IPS-NIHi11 (cell line): ENCODE measurements around the gene GRK5.

Source experiments
- DNase-seq: peaks from one replicate; pipeline ENCODE4 v3.0.0; 2012; ENCODE audit warnings: mixed read lengths, low spot score

Gene GRK5

DNA sequence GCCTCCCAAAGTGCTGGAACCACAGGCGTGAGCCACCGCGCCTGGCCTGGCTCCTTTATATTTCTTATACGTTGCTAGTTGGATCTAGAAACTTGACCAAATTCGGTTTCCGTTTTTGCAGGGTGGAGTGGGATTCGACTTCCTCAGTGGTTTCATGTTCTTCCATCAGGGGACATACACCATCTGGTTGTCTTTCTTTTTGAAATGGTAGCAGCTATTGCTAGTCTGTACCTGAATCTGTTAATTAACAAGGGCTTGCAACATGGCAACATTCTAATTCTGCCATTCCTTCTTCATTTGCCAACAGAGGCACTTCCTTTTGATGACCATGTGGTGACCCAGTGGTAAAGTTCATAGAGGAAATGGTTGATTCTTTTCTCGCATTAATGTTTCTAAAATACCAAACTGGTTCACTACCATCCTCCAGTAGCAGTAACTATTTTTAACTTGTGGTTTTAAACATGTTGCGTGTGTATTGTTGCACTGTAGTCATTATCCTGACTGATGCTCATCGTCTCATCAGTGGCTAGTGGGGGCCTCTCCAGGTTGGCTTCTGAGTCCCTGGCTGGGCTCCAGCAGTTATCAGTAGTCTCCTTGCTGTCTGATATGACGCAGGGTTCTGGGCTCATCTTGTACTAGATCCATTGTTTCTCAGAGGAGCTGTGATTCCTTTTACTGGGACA lies 175.9 kb downstream of the GRK5 start:
- no peak for DNase-seq

DNA sequence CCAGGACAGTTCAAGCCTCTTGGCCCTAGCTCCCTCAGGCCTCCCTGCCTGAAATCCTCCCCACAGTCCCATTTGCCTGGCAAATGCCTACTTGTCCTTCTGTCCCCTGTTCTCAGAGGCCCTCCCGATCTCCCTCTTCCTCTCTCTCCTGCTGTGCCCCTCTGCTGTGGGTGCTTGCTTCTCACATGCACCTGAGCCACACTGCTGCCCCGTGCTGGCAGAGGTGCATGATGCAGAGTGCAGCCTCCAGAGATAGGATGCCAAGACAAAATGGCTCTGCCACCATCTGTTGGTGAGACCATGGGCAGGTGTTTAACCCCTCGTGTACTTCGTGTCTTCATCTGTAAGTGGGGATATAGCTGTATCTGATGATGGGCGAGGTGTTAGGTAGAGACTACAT lies 176.8 kb downstream of the GRK5 start:
- DNase-seq, result no peak

DNA sequence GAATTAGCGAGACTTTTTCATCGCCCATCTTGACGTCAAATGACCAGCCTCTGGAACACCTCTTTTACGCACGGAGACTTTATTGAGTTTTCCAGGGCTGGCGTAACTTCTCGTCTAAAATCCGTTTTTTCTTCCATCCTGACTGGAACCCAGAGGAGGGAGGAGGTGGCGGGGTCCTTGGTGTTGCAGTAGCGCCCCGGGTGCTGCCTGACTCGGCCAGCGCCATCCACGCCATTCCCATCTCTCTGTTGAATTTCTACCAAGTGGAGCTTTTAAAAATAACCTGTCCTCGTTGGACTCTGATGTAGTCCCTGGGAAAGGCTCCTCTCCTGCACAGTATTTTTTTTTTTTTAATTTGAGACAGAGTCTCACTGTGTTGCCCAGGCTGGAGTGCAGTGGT lies 179.3 kb downstream of the GRK5 start:
- no peak for DNase-seq

DNA sequence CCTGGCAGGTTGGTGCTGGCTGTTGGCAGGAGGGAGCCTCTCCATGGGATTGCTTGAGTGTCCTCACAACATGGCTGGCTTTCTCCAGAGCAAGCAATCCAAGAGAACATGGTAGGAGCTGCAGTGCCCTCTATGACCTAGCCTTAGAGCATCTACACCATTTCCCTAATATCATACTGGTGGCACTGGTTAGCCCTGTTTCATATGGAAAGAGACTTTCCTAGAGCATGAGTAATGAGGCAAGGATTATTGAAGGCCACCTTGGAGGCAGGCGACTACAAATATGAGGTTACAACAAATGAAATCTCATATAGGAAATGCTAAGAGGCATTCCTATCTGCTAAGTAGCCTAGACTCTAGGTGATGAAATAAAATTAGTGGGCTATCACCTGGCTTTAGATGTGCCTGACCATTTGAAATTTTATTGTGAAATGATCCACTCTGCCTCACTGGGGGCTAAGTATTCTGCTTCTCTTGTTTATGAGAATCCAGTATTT lies 181.5 kb downstream of the GRK5 start:
- DNase-seq, result no peak

DNA sequence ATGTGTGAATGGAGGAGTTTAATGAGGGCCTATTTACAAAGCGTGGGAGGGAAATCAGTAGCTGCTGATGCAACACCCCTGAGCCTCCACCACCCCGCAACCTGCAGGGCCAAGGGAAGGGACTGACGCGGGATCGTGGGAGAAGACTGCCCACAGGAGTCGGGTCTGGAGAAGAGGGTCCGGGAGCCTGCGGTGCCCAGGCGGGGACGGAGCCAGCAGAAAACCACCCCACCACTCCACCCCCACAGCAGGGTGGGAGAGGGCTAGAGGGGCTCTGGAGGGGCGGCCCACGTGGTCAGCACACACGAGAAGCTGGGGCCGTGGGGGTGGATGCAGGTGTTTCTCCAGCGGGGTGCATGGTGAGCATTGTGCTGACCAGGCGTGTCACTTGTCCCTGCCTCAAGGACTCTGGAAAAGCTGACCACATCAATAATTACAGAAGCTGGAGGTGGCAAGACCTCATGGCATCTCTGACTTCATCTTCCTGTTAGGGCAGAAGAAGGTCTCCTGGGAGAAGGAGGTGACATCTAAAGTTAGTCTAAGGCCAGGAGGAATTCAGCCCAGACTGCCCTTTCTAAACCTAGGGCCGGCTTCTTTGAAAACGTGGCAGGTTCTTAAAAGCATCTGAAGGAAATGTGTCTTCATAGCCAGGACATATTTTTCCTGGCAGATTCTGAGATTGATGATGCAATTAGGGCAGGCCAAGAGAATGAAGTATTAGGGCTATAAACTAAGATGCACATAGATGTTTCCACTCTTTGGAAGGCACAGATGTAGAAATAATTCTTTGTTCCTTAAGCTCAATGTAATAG lies 184.3 kb downstream of the GRK5 start:
- no peak for DNase-seq

DNA sequence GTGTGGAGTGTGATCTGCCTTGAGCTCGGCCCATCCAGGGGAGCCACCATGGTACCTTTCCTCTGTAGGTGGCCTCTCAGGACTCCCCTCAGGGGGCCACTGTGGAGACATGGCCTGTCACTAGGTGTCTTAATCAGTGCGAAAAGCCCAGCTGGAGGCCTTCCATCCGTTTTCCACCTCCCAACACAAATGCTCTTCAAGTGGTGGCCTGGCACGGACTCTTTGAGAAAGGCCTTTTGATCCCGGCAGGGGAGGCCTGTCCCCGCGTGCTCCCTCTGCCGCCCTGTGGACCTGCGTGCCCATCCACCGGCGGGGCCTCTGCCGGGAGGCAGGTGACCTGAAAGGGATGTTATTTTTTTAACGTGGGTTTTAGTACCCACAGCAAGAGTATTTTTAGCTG lies 185.6 kb downstream of the GRK5 start:
- DNase-seq, result no peak

DNA sequence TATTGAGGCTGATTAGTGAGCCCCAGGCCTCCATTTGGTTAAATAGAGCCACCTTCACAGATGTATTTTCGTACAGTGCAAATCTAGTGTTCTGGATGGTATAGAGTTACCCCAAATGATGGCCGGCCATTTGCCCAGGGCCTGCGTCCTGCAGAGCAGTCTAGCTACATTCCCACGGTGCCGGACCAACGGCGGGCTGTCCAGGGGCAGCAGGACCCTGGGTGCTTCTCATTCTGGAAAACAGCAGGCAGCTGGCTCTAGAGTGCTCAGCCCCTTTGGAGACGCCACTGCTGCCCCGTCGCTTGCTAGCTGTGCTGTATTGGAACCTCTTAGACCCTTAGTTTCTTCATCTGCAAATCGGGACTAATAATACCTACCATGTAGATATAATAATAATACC lies 186.1 kb downstream of the GRK5 start:
- DNase-seq, result no peak

DNA sequence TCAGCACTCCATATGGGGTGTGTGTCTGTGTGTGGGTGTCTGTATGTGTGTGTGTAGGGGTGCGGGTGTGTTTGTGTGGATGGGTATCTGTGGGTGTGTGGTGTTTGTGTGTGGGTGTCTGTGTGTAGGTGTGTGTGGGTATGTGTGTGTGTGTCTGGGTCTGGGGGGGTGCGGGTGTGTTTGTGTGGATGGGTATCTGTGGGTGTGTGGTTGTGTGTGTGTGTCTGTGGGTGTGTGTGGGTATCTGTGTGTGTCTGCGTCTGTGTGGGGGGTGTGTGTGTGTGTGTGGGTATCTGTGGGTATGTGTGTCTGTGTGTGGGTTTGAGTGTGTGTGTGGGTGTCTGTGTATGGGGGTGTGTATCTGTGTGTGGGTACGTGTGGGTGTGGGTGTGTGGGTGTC lies 186.5 kb downstream of the GRK5 start:
- no peak for DNase-seq

DNA sequence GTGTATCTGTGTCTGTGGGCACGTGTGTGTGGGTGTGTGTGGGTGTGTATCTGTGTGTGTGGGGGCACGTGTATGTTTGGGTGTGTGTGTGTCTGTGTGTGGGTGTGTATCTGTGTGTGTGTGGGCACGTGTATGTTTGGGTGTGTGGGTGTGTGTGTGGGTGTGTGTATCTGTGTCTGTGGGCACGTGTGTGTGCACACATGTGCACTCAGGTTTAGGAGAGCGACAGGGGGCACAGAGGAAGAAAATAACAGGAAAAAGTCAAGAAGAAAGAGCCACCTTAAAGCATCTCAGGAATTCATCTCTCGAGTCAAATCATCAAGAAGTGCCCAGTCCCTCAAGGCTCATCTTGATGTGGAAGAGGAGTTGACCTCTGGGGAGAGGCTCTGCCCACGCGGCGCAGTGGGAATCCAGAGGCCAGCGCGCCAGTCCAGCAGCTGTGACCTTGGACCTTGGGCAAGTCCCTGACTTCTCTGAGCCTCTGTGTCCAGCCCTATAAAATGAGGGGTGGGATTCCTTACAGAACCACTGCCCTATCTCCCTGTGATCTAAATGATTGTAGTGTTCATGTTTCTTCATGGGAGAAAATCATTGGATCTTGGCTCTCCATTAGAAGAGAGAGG lies 187.4 kb downstream of the GRK5 start:
- DNase-seq, result no peak

DNA sequence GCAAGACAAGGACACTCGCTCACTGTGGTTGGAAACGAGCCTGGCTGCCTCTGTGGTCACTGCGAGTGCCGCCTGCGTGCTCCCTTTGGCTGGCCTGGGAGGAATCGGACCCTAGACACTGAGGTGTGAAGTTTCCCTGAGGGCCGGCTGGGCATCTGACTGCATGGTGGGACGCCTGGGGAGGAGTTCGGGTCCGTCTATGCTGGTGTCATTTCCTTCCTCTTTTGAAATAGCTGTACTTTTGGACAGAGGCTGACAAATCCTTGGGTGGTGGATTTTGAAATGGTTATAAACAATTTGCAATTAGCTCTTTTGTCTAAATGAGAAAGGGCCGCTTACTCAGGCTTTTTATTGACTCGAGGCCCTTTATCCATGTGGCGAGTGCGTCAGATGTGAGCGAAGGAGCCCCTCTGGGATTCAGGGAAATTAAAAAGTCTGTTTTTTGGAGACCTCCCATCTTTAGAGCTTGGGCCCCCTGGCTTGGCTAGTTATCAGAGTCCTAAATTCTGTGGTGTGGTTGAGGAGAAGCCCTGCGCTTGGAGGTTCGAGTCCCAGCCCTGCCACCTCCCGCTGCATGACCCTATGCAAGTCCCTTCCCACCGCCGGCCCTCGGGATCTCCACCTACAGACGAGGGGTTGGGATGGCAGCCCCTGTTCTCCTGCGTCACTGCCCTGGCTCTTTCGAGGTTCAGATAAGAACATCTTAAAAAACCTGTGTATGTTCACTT lies 188.1 kb downstream of the GRK5 start:
- peak; percentile 50 for DNase-seq

DNA sequence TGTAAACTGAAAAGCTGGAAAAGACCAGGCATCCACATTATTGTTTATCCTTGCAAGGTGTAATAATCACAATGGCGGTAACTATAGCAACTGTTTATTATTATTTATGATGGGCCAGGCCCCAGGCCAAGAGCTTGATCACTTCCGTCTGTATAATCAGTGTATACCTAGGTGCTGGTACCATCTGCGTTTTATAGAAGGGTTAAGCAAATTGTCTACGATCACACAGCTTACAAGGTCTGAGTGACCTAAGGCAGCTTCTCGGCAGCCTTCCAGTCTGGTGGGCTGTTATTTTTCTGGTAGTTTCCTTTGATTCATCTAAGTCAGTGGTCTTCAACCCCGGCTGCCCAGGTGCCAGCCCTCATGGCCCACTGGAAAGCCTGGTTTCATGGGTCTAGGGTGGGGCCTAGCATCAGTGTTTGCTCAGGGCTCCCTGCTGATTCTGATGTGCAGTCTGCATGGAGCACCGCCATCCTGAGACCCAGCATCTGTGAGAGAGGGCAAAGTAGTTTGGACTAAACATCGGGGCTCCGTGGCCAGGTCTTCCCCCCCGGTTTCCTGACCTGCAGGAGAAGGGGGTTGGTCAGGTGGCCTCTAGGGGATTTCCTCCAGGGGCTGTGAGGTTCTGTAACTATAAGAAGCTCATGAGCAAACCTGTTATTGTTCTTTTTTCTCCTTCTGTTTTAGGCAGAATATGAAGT lies 188.8 kb downstream of the GRK5 start:
- DNase-seq, result no peak

DNA sequence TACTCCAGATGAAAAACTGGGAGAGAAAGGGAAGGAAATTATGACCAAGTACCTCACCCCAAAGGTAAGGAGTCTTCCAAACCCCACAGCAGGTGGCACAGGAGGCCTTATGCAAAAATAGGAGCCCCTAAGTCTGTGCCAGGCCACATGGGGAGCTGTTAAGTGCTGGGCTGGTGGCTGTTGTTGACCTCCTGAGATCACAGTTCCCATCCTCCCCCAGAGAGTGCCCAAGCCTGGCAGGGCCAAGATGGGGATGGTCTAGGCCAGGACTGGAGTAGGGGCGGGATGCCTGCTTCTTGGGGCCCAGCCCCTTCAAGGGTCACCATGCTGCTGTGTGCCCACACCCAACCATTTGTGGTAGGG lies 189.3 kb downstream of the GRK5 start:
- no peak for DNase-seq

DNA sequence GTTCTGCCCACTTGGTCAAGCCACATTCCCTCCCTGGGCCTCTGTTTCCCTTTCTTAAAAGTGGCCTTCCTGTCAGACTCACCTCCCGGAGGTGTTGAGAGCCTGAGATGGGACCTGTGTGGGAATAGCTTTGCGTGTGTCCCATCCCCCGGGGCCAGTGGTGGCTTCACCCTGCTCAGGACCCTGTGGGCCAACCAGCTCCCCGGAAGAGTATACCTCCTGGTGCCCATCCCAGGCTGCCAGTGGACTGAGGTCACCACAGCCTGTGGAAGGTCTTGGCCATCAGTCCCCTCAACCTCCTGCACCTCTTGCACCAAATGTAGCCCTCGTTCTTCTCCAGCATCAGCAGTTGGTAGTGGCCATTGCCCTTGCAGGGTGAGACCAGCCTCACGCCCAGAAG lies 190.0 kb downstream of the GRK5 start:
- no peak for DNase-seq

DNA sequence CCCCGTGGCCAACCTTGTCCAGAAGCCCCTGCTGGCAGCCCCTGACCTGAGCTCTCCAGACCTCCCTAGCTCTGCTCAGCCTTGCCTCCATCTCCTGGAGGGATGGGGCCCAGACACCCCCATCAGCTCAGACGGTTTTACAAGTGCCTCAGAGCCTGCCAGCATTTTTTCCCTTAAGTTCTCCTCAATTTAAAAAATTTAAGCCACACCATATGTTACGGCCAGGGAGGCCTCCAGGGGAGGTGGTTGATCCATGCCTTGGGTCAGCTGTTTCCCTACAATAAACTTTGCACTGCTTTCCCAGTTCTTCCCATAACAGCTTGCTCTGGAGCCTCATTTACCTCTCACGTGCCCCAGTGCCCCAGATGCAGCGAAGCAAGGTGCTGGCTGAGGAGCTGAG lies 191.6 kb downstream of the GRK5 start:
- DNase-seq, result no peak

DNA sequence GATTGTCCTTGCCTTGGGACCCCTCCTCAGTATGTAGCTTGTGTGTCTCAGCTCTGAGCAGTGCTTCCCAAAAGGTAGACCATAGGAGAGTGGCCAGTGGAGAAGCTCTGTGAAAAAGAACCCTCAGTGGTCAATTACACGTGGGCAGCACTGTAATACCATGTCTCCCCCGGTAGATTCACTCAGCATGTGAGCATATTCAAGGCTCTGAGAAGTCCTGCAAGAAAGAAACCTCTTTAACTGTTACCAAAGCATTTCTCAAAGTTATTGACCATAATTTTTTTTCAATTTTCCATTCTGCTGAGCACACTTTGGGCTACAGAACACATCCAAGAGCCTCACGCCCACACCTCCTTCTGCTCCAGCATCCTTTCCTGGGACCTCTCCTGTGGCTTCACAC lies 192.1 kb downstream of the GRK5 start:
- no peak for DNase-seq

DNA sequence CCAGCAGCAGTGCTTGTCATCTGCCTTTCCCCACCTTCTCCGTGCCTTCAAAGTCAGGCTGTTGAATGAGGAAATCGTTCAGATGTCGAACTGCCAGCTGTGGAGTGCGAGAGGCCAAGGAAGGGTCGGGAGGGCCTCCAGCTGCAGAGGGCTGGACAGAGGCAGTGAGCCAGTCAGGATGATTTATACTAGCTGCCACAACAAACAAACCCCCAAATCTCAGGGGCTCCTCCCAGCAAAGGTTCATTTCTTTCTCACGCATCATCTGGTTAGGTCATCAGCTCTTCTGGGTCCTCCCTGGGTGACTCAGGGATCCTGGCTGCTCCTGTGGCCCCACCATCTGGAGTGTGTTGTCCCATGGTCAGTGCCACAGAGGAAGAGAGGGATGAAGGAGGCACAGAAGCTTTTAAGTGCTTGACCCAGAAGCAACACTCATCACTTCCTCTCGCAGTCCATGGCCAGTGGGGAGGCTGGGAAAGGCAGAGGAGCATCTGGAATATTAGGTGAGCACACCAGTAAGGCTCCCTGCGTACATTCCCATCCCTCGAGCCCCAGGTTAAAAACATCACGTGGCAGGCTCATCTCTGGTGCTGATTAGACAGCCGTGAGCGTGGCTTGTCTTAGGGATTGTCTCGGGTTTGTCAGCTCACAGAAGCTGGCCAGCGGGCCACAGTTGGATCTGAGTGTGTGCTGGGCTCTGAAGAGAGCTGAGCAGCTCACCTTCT lies 194.5 kb downstream of the GRK5 start:
- DNase-seq, result no peak

DNA sequence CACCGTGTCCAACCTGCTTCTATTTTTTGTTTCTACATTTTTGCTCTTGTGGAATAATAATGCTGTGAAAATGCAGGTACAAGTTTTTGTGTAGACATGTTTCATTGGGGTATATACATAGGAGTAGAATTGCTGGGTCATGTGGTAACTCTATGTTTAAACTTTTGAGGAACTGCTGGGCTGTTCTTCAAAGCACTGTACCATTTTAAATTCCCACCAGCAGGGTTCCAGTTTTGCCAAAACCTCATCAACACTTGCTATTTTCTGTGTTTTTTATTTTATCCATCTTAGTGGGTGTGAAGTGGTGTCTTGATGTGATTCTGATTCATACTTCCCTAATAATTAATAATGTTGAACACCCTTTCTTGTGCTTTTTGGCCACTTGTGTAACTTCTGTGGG lies 196.6 kb downstream of the GRK5 start:
- no peak for DNase-seq

DNA sequence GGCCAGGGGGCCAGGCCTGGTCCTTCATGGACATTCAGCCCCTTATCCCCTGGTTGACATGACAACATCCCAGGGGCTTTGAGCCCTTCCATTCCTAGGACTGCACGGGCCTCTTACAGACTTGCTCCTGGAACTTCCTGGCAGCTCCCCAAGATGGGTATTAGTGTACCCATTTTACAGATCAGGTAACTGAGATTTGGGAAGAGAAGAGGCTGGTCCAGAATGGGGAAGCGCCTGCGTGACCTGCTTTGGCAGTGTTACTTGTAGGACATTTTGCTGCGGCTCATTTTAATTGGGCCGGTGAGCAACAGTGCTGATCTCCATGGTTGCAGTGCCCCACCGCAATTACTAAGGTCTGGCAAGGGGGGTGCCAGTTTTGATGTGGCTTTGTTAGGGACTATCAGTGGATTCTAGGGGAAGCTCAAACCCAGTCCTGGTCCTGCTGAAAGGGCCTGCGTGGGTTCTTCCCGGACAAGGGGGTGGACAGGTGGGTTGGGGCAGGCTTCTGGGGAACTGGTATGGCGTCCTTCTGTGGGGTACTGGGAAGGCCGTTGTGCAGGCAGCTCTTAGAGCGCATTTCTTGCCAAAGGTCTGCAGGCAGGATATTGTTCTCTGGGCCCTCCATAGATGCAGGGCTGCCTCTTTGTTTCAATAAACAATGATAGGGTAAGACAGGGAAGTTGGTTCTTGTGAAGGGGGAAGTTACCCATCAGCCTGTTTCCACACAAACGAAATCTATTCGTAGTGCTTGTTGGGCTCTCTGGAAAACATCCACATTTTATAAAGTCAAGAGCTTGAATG lies 197.5 kb downstream of the GRK5 start:
- DNase-seq, result no peak

DNA sequence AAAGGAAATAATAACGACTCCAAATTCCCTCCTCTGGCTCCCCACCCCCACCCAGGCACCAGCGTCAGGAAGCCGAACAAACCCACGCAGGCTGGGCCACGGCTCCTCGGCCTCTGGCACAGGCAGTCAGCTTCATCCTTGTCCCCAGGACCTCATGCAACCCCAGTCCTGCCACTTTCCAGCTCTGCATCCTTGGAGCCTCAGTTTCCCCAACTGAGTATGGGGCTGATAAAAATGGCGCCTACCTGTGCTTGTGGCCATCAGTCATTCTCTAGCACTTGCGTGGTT lies 198.1 kb downstream of the GRK5 start:
- no peak for DNase-seq

DNA sequence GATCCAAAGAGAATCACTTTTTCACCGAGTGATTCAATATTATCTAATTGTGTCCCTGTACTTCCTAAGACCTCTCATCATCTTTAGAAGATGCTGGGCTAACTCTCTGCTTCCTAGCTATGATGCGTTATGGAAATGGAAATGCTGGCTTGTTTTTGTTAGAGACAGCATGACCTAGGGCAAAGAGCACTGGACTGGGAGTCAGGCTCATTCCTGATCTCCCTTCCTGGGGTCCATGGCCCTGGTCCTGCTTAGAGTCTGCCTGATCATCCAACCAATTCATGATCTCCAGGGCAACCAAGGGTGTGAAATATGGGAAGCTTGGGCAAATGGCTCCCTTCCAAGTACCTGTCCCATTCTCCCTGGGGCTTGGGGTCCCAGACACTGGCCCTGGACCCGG lies 198.8 kb downstream of the GRK5 start:
- DNase-seq, result no peak
